LNCAP (cell line): ENCODE measurements around the gene PAN2.

Experiments
- CTCF ChIP-seq: fragments of 450-650 bp; IDR thresholded peaks from 2 replicates; pipeline ENCODE4 v1.5.1; 2017; ENCODE audit warnings: mild to moderate bottlenecking

The PAN2 gene

GRCh38 chr12:56350662-56351061 lies 16.9 kb upstream of the PAN2 start:
- no peak for TF ChIP-seq CTCF

GRCh38 chr12:56348776-56349175 lies 15.0 kb upstream of the PAN2 start:
- no peak for TF ChIP-seq CTCF

GRCh38 chr12:56346675-56347074 lies 12.9 kb upstream of the PAN2 start:
- no peak for TF ChIP-seq CTCF

DNA sequence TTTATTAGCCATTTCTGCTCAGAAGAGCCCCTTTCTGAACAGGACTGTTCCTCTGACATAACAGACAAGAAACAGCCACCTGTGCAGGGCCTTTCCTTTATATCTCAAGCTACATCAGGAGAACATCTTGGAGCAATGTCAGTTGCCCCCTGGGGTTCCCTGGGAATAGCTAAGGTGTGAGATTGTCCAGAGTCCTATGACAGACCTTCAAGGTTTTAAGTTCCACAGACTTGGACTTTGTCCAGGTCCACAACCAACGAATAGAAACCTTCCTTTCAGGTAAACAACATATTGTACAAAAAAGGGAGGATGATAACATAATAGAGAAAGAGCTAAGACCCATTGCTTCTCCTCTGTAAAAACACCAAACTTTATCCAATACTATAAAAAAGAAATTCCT lies 7.8 kb upstream of the PAN2 start:
- TF ChIP-seq CTCF: no peak

- TF ChIP-seq CTCF: no peak
Observed at GRCh38 chr12:56339158-56339422, 5.3 kb upstream of the PAN2 start.

DNA sequence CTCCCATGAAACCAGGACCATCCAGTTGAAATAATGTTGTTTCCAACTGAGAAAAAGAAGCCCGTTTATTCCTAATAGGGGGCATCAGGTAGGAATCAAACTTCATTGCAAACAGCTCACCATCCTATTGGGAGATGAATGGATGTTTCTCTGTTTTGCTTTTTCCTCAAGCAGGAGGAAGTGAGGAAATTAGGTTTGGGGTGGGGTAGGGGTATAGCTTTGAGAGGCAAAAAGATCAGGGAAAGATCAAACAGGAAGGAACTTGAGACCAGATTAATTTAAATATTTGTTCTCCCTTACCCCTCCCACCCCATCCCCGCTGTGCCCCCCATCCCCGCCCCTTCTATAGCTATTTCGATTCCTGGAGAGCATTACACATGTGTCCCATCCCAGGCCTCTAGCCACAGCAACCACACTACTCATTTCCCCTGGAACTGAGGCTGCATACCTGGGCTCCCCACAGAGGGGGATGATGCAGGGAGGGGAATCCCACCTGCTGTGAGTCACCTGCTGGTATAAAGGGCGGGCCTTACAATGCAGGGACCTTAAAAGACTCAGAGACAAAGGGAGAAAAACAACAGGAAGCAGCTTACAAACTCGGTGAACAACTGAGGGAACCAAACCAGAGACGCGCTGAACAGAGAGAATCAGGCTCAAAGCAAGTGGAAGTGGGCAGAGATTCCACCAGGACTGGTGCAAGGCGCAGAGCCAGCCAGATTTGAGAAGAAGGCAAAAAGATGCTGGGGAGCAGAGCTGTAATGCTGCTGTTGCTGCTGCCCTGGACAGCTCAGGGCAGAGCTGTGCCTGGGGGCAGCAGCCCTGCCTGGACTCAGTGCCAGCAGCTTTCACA lies 4.7 kb upstream of the PAN2 start, which contains the start of gene IL23A:
Gene IL23A, plus strand, starts transcription at position 577 of the 850 bp plus-strand sequence. Its CDS starts 161 bp downstream, at position 738.
- TF ChIP-seq CTCF: no peak

GRCh38 chr12:56337753-56338251 lies 4.0 kb upstream of the PAN2 start:
- TF ChIP-seq CTCF: no peak
